Peyer's patch (tissue), 4 donors: ENCODE data around the gene HMCN1.

ENCODE experiments used
- POLR2A ChIP-seq, 2 donors: fragments of 450-650 bp; IDR thresholded peaks; one replicate each; pipeline ENCODE4 v1.5.1; 2017; ENCODE audit warnings: antibody characterized with exemption in 2 of 2, mild to moderate bottlenecking in 2 of 2, moderate library complexity in 2 of 2
- TF ChIP-seq, protein P1 (sequence below), 6 experiments: fragments of 450-650 bp in 4 of 6; fragments of 200-600 bp in 2 of 6; sonication (generic) in 1 of 6; IDR thresholded peaks; one replicate each; pipeline ENCODE4 v1.5.1; 2017 to 2019; ENCODE audit warnings: antibody characterized with exemption in 6 of 6, mild to moderate bottlenecking in 3 of 6, moderate library complexity in 1 of 6

DNA sequence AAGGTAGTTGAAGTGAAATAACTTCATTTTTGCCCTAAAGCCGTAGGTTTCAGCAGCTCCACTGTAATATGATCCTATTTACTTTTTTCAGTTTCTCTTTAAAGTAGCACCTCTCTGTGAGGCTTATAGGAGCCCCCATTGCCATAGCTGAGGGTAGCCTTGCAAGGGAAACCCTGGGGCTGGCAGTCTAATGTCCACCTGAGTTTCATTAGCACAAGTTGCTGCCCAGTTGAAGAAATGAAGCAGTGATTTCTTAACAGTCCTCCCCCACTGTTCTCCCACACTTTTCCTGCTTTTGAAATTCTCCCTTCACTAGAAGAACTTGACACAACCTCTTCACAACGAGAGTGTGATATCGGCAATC is 1.5 kb downstream of the HMCN1 start:
- TF ChIP-seq POLR2A (IDR thresholded peaks at IDR 0.05) = no peak
- TF ChIP-seq, protein P1, sequence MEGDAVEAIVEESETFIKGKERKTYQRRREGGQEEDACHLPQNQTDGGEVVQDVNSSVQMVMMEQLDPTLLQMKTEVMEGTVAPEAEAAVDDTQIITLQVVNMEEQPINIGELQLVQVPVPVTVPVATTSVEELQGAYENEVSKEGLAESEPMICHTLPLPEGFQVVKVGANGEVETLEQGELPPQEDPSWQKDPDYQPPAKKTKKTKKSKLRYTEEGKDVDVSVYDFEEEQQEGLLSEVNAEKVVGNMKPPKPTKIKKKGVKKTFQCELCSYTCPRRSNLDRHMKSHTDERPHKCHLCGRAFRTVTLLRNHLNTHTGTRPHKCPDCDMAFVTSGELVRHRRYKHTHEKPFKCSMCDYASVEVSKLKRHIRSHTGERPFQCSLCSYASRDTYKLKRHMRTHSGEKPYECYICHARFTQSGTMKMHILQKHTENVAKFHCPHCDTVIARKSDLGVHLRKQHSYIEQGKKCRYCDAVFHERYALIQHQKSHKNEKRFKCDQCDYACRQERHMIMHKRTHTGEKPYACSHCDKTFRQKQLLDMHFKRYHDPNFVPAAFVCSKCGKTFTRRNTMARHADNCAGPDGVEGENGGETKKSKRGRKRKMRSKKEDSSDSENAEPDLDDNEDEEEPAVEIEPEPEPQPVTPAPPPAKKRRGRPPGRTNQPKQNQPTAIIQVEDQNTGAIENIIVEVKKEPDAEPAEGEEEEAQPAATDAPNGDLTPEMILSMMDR (IDR thresholded peaks at IDR 0.05) = no peak
